NB4 (cell line): ENCODE results near the gene PEAK1.

Experiments
- POLR2A ChIP-seq: IDR thresholded peaks from 2 replicates; pipeline ENCODE4 v1.6.1; 2011; ENCODE audit warnings: mild to moderate bottlenecking; ENCODE audit not compliant: insufficient read length; ENCODE audit errors: extremely low read depth
- TF ChIP-seq, protein P1 (sequence below): IDR thresholded peaks from one replicate; pipeline ENCODE4 v1.5.1; 2012; ENCODE audit warnings: low read depth, low read length
- TF ChIP-seq, protein P2 (sequence below): IDR thresholded peaks from 2 replicates; pipeline ENCODE4 v1.6.1; 2011; ENCODE audit warnings: low read depth, low read length

DNA sequence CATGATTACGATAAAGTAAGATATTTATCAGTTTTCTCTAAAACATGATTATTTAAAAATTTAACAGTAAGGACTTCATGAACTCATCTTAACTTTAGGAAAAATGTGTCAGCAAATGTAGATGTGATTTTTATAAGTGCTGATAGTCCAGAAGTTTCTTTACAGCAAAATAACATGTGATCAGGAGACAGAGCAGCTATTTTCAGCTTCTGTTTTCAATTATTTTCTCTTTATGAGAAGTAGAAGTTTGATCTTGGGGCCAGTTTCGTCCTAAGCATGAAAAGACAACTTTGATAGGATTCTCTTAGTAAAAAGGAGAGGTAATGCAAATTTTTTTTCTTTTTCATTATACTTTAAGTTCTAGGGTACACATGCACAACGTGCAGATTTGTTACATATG is 252.5 kb downstream of the PEAK1 start:
- TF ChIP-seq, protein P1, sequence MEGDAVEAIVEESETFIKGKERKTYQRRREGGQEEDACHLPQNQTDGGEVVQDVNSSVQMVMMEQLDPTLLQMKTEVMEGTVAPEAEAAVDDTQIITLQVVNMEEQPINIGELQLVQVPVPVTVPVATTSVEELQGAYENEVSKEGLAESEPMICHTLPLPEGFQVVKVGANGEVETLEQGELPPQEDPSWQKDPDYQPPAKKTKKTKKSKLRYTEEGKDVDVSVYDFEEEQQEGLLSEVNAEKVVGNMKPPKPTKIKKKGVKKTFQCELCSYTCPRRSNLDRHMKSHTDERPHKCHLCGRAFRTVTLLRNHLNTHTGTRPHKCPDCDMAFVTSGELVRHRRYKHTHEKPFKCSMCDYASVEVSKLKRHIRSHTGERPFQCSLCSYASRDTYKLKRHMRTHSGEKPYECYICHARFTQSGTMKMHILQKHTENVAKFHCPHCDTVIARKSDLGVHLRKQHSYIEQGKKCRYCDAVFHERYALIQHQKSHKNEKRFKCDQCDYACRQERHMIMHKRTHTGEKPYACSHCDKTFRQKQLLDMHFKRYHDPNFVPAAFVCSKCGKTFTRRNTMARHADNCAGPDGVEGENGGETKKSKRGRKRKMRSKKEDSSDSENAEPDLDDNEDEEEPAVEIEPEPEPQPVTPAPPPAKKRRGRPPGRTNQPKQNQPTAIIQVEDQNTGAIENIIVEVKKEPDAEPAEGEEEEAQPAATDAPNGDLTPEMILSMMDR, result no peak
- TF ChIP-seq, protein P2, sequence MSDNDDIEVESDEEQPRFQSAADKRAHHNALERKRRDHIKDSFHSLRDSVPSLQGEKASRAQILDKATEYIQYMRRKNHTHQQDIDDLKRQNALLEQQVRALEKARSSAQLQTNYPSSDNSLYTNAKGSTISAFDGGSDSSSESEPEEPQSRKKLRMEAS, result no peak
- TF ChIP-seq POLR2A, result no peak
